HCT116 (cell line): Measurements from ENCODE around the gene SERPINF2. TPM values are rescaled to one million over a fixed set of nuclear protein-coding genes. Genes with fewer than 3 reads are reported as not detected.

ENCODE experiments used
- ATAC-seq: fragments of 200-7000 bp; cut with Tn5 transposase; 2 replicates; pipeline ENCODE4 v1.9.1; 2020; ENCODE audit warnings: mild to moderate bottlenecking, moderate library complexity
- BruUV-seq: library from RNA; stranded (reverse); fragments of 400-500 nt; replicated peaks from 2 replicates; lab custom pipeline; 2021; lab: Mats Ljungman, UMichigan
- CTCF ChIA-PET: fragments of 300-600 bp; sonication (Branson Sonifier 250); formaldehyde crosslinking; loops from one replicate; lab custom pipeline; 2021; ENCODE audit warnings: antibody characterized with exemption; lab: Charles Lee
- POLR2A ChIA-PET: fragments of 300-600, 350-600 bp; sonication (Branson Sonifier 250); formaldehyde crosslinking; loops from one replicate; lab custom pipeline; 2021; ENCODE audit warnings: antibody characterized with exemption; lab: Charles Lee
- RAD21 ChIA-PET, 2 experiments: fragments of 300-600 bp; sonication (Branson Sonifier 250); formaldehyde crosslinking; loops; one replicate each; lab custom pipeline; 2023; ENCODE audit warnings: low total read pairs in 2 of 2; ENCODE audit not compliant: uncharacterized antibody in 2 of 2, unreplicated experiment in 2 of 2, low non-redundant PET in 1 of 2; lab: Charles Lee
- DNase-seq: peaks from one replicate; pipeline ENCODE4 v3.0.0-alpha.2; 2010; ENCODE audit warnings: low read depth, low spot score
- H2AFZ ChIP-seq: fragments of 200-600 bp; shearing (Covaris generic), sonication (generic); 2 replicates; pipeline ENCODE4 v1.6.1; 2017; ENCODE audit warnings: low read depth, mixed run types, mixed read lengths, antibody characterized with exemption, low read length; ENCODE audit not compliant: poor library complexity, severe bottlenecking
- H3K27ac ChIP-seq: 2 replicates; pipeline ENCODE4 v1.5.1; 2012; ENCODE audit warnings: low read depth, low read length
- H3K27me3 ChIP-seq: fragments of 200-600 bp; sonication (generic); 2 replicates; pipeline ENCODE4 v1.6.1; 2016; ENCODE audit warnings: mixed run types, low read length, mixed read lengths; ENCODE audit not compliant: insufficient read depth
- H3K36me3 ChIP-seq, 2 experiments: fragments of 200-500 bp in 1 of 2; fragments of 200-600 bp in 1 of 2; sonication (Bioruptor generic) in 1 of 2; sonication (generic) in 1 of 2; 2 replicates each; pipeline versions ENCODE4 v1.5.1 to v1.6.1; 2014 to 2016; ENCODE audit warnings: low read length in 2 of 2, inconsistent platforms in 1 of 2, mixed read lengths in 1 of 2, mixed run types in 1 of 2; ENCODE audit not compliant: insufficient read depth in 2 of 2, control insufficient read depth in 1 of 2
- H3K4me1 ChIP-seq, 2 experiments: fragments of 200-600 bp in 1 of 2; sonication (generic) in 1 of 2; 2 replicates each; pipeline versions ENCODE4 v1.5.1 to v1.6.1; 2012 to 2017; ENCODE audit warnings: low read length in 2 of 2, inconsistent platforms in 1 of 2, mild to moderate bottlenecking in 1 of 2, mixed read lengths in 1 of 2, mixed run types in 1 of 2, moderate library complexity in 1 of 2; ENCODE audit not compliant: insufficient read depth in 2 of 2, control insufficient read depth in 1 of 2
- H3K4me2 ChIP-seq: fragments of 200-600 bp; sonication (generic); 2 replicates; pipeline ENCODE4 v1.6.1; 2017; ENCODE audit warnings: mixed run types, low read length, mixed read lengths
- H3K4me3 ChIP-seq, 2 experiments: fragments of 200-600 bp in 1 of 2; sonication (generic) in 1 of 2; replicated peaks in 1 of 2; 2 replicates each; pipeline ENCODE4 v1.5.1; 2011 to 2016; ENCODE audit warnings: low read length in 2 of 2, control low read depth in 1 of 2, low read depth in 1 of 2, mild to moderate bottlenecking in 1 of 2, mixed read lengths in 1 of 2, mixed run types in 1 of 2
- H3K79me2 ChIP-seq: fragments of 200-600 bp; sonication (generic); 2 replicates; pipeline ENCODE4 v1.6.1; 2017; ENCODE audit warnings: mild to moderate bottlenecking, mixed run types, low read length, moderate library complexity, mixed read lengths; ENCODE audit not compliant: insufficient read depth
- H3K9ac ChIP-seq: fragments of 200-600 bp; sonication (generic); 2 replicates; pipeline ENCODE4 v1.6.1; 2016; ENCODE audit warnings: low read length, mixed read lengths
- H3K9me2 ChIP-seq: fragments of 200-600 bp; sonication (generic), shearing (Covaris generic); 2 replicates; pipeline ENCODE4 v1.6.1; 2017; ENCODE audit warnings: mixed run types, mild to moderate bottlenecking, moderate library complexity; ENCODE audit not compliant: insufficient read depth
- H3K9me3 ChIP-seq, 2 experiments: fragments of 200-500 bp in 1 of 2; fragments of 200-600 bp in 1 of 2; sonication (Bioruptor generic) in 1 of 2; sonication (generic) in 1 of 2; 2 replicates each; pipeline ENCODE4 v1.6.1; 2014 to 2017; ENCODE audit warnings: low read length in 2 of 2, mixed read lengths in 2 of 2, inconsistent platforms in 1 of 2, low read depth in 1 of 2, mild to moderate bottlenecking in 1 of 2, mixed run types in 1 of 2, moderate library complexity in 1 of 2; ENCODE audit not compliant: control insufficient read depth in 1 of 2, insufficient read depth in 1 of 2
- H4K20me1 ChIP-seq: fragments of 200-600 bp; sonication (generic), shearing (Covaris generic); 2 replicates; pipeline ENCODE4 v1.6.1; 2017; ENCODE audit warnings: mixed run types, mild to moderate bottlenecking, moderate library complexity; ENCODE audit not compliant: insufficient read depth
- ATF3 ChIP-seq: IDR thresholded peaks from 2 replicates; pipeline ENCODE4 v1.6.1; 2012
- CBX3 ChIP-seq: IDR thresholded peaks from 2 replicates; pipeline ENCODE4 v1.6.1; 2012; ENCODE audit warnings: low read depth
- CEBPB ChIP-seq: IDR thresholded peaks from 2 replicates; pipeline ENCODE4 v1.6.1; 2012; ENCODE audit warnings: low read depth
- CTCF ChIP-seq, 3 experiments: fragments of 200-600 bp in 1 of 3; sonication (generic) in 1 of 3; IDR thresholded peaks in 2 of 3; conservative IDR thresholded peaks in 1 of 3; 2 replicates each; pipeline ENCODE4 v1.5.1; 2012 to 2017; ENCODE audit warnings: low read depth in 2 of 3, low read length in 2 of 3, antibody characterized with exemption in 1 of 3, borderline replicate concordance in 1 of 3, control low read depth in 1 of 3, mild to moderate bottlenecking in 1 of 3, mixed read lengths in 1 of 3, mixed run types in 1 of 3, moderate library complexity in 1 of 3; ENCODE audit not compliant: insufficient read depth in 1 of 3
- EGR1 ChIP-seq: IDR thresholded peaks from 2 replicates; pipeline ENCODE4 v1.6.1; 2012; ENCODE audit warnings: low read depth
- EZH2phosphoT487 ChIP-seq: fragments of 200-600 bp; IDR thresholded peaks from 2 replicates; pipeline ENCODE4 v1.6.1; 2018; ENCODE audit warnings: antibody characterized with exemption, borderline replicate concordance
- FOSL1 ChIP-seq: IDR thresholded peaks from 2 replicates; pipeline ENCODE4 v1.6.1; 2012; ENCODE audit warnings: low read depth
- MAX ChIP-seq: IDR thresholded peaks from 2 replicates; pipeline ENCODE4 v1.6.1; 2012
- POLR2A ChIP-seq: IDR thresholded peaks from 2 replicates; pipeline ENCODE4 v1.7.0; 2011; ENCODE audit warnings: borderline replicate concordance; ENCODE audit not compliant: insufficient read depth, insufficient read length; ENCODE audit errors: extremely low read depth
- POLR2AphosphoS5 ChIP-seq: IDR thresholded peaks from 2 replicates; pipeline ENCODE4 v1.6.1; 2011; ENCODE audit warnings: mild to moderate bottlenecking, low read depth, low read length, moderate library complexity
- REST ChIP-seq: IDR thresholded peaks from 2 replicates; pipeline ENCODE4 v1.6.1; 2012; ENCODE audit warnings: low read depth
- TCF7L2 ChIP-seq: IDR thresholded peaks from 2 replicates; pipeline ENCODE4 v1.7.0; 2011; ENCODE audit warnings: borderline replicate concordance, inconsistent platforms; ENCODE audit not compliant: insufficient read depth, insufficient read length; ENCODE audit errors: extremely low read depth
- ZNF274 ChIP-seq: fragments of 200-500 bp; sonication (Bioruptor generic); IDR thresholded peaks from 2 replicates; pipeline ENCODE4 v1.6.1; 2014; ENCODE audit warnings: mild to moderate bottlenecking, low read depth, low read length, inconsistent platforms
- intact Hi-C: fragments of 100-400 bp; cut with micrococcal nuclease; formaldehyde crosslinking; loops from 2 replicates; pipeline ENCODE4 v1.10.0; 2022
- total RNA-seq: library from RNA; stranded (reverse); gene quantifications from one replicate; pipeline ENCODE4 v1.2.1, GENCODE V29; 2021; ENCODE audit not compliant: unreplicated experiment

SERPINF2 gene
- total RNA-seq, 1 experiment from 2014 or later = 2.5 TPM

GRCh38 chr17:1716912-1717695, 25.6 kb upstream of the SERPINF2 start (continued):
- TF ChIP-seq REST = no peak
- TF ChIP-seq POLR2AphosphoS5 = peak; percentile 65
- TF ChIP-seq FOSL1 = no peak
- TF ChIP-seq ZNF274 = no peak
- TF ChIP-seq, all 23 proteins: peak for 6

- Histone ChIP-seq H3K4me3 (peak overlapping the region in 1 of 2 experiments; percentile 13; a peak in 1 of 4 replicates), H3K27me3 (no peaks in the 10 kb centered on the region), H2AFZ (no peak overlapping the region), H3K9me2 (no peaks in the 10 kb centered on the region), H3K79me2 (peaks cover 23% of the 10 kb centered on the region; the same call in 1 of the 2 replicates), H3K9ac (peak overlapping the region; percentile 93), H3K36me3 (no peaks in the 10 kb centered on the region), H3K4me1 (peaks cover 30 to 63% of the 10 kb centered on the region in 2 experiments), H3K27ac (peak overlapping the region; percentile 99), H3K9me3 (no peaks in the 10 kb centered on the region), H3K4me2 (peak overlapping the region; percentile 94), H4K20me1 (no peaks in the 10 kb centered on the region)
- intact Hi-C loops = loop anchor here (10.0 kb wide), 1 partner anchor 686 kb away; the partner anchor contains the start of gene MNT
- no TSS peak for BruUV-seq
- CTCF ChIA-PET = interaction anchor here (0.6 to 4.8 kb wide), 5 partner anchors 8 to 526 kb away, joined by 3 to 39 read pairs (median 5); no protein-coding TSS in a partner anchor
- DNase-seq (no peak), ATAC-seq (no peak)
- POLR2A ChIA-PET = no interaction called here
- RAD21 ChIA-PET = no interaction called here
- TF ChIP-seq FOSL1 (no peak), CBX3 (no peak), EGR1 (no peak), CTCF (IDR thresholded peaks at IDR 0.05 in 2 of 3, conservative IDR thresholded peaks at IDR 0.05 in 1 of 3; ENCODE audit: borderline replicate concordance in 1 of 3, insufficient read depth in 1 of 3, low read depth in 2 of 3, low read length in 2 of 3) (no peak), MAX (no peak), POLR2A (no peak), TCF7L2 (no peak), ATF3 (no peak), EZH2phosphoT487 (no peak), CEBPB (no peak)
Measured at GRCh38 chr17:1718362-1719165, 24.1 kb upstream of the SERPINF2 start.
